H4 (cell line): ENCODE results near the gene BTLA. TPM values are rescaled to one million over a fixed set of nuclear protein-coding genes. Genes with fewer than 3 reads are reported as not detected.
"Not testable (repeated sequence)": the region's sequence is repeated elsewhere in the genome, so short reads cannot be mapped to it uniquely, and the experiment has no call there.

Experiments used
- DNase-seq: peaks from one replicate; pipeline ENCODE4 v3.0.0-alpha.2; 2015; ENCODE audit warnings: low spot score
- total RNA-seq: library from RNA; depleted of rRNA; stranded (reverse); fragments of >200 nt; shearing (Covaris generic); gene quantifications from 2 replicates; pipeline ENCODE4 v1.2.3, GENCODE V29; 2014

BTLA gene
- total RNA-seq, 1 experiment from 2014 or later, result not detected

DNA sequence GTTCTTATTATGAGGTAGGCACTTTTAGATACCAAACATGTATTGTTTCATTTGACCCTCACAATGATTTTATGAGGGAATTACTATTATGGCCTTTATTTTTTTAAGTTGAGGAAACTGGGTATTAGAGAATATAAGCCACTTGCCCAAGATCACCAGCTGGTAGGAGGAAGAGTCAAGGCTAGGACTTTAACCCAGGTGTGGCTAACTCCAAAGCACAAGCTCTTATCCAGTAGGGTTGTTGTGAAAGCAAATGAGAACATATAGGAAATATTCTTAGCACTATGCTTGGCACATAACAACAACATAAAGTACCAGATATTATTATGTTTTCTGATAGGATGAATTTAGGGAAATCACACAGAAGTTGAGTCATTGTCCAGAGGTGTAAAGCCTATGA is 7.9 kb downstream of the BTLA start:
- DNase-seq, result no peak

GRCh38 chr3:112489674-112490479 is 9.4 kb downstream of the BTLA start:
- DNase-seq, result no peak

DNA sequence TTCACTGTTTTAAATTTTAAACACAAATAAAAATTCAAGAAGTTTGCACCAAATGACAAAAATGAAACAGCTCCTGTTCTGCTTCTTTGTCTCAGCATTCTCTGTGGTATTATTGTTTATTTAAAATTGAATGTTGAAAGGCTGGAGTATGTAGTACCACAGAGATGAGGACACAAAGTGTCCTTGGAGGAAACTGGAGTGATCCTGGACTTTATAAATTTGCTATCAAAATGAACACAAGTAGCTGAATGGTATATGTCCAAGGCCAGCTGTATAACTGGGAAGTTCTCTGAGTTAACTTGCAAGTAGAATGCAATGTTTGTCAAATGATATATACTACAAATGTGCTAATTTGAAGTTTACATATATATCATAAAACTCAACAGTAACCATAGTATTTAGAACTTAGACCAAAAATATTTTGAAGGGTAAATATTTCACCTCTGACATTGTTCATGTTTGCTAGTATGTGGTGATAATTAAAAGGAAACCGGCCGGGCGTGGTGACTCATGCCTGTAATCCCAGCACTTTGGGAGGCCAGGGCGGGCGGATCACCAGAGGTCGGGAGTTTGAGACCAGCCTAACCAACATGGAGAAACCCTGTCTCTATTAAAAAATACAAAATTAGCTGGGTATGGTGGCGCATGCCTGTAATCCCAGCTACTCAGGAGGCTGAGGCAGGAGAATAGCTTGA is 12.3 kb downstream of the BTLA start:
- DNase-seq, result peak; percentile 54

- no peak for DNase-seq
Observed at GRCh38 chr3:112484352-112484751, 14.9 kb downstream of the BTLA start.

DNA sequence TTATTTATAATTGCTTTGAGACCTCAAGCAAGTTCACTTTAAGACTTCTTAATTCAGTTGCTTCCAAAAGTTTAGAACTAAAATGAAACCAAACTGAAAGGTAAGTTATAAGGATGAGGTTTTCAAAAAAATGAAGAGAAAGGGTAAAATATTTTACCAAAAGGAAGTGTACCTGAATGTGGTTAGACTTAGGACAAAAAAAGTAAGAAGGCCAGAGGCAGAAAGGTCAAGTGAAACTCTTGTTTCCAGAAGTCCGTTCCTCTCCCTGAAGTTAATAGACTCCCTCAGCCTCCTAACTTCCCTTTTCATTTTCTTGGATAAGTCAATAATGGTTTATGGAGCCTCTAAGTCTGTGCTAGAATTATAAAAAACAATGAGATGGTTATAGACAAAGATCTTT is 16.6 kb downstream of the BTLA start:
- DNase-seq, result no peak

DNA sequence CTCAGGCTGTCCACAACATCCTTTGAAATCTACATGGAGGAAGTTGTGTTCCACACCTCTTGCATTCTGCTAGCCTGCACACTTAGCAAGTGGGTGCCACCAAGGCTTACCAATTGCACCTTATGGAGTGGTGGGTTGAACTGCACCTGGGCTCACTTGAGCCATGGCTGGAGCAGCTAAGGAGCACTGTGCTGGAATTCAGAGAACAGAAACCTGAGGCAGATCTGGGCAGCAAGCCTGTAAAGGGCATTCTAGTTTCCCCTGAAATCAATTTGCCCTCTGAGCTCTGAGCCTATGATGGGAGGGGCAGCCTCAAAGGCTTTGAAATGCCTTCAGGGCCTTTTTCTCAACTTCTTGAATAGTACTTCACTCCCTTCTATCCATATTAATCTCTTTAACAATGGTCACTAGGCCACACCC is 18.0 kb downstream of the BTLA start:
- no peak for DNase-seq

DNA sequence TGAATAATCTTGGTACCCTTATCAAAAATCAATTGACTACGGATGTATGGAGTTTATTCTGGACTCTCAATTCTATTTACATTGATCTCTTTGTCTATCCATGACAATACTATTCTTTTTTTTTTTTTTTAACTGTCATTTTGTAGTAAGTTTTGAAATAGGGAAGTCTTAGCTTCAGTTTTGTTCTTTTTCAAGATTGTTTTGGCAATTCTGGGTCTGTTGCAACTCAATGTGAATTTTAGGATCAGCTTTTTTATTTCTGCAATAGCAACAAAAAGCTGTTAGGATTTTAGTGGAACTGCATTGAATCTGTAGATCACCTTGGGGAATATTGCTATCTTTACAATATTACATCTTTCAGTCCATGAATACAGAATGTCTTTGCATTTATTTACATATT is 21.4 kb downstream of the BTLA start:
- DNase-seq, result no peak

DNA sequence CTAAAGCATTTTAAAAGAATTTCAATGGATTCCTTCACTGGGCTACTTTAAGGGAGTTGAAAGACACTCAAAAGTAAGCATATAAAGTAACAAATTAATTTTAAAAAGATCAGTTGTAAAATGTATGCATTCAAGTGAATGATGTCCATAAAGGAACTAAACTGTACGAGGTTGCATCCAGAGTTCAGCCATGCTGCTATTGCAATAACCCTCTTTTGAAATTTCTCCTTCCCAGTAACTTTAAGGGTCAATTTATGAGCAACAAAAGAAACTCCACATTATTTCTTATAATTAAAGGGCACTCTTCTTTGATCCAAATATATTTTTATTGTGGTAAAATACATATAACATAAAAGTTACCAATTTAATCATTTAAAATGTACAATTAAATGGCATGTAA is 22.9 kb downstream of the BTLA start:
- no peak for DNase-seq

GRCh38 chr3:112474796-112475195 is 24.5 kb downstream of the BTLA start:
- no peak for DNase-seq

DNA sequence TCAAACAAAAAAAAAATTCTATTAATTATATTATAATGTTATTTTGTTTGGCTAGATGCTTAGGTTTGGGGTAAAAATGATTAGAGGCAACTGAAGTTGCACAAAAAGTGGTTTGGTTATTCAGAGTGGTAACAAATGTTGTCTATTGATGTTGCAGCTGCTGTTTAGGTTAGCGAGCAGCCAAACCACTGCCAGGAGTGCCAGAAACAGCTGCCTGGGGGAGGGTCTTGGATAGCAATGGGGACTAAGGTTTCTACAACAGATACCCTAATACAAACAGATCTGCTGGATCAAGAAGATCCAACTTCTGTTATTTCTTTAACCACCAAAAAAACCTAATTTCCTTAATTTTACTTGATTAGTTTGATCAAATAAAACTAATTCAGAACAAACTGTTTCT is 26.6 kb downstream of the BTLA start:
- no peak for DNase-seq

DNA sequence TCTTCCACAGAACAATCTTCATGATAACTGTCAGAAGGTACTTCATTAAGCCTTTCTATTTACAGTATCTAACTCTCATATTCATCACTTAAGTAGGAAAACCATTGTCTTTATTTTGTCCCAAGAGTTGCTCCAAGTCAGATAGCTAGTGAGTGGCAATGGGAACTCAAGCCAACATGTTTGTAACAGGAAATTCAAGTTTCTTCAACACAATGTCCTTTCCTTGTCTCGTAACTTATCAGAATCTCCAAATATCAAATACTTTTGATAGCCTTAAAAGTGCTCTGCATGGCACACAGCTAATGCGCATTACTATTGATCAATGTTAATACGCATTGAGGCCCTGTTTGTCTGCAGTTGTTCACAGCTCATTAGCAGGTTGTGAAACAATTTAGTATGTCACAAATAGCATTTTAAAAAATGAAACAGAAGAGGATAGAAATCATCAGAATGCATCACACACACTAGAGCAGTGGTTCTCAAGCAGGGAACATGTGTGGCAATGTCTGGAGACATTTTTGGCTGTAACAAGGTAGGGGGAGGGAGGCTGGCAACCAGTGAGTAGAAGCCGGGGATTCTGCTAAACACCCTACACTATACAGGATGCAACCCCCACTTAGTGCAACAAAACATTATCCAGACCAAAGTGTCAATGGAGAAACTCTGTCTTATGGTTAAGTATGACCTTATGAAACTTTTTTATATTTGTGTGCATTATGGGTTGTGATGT is 27.5 kb downstream of the BTLA start:
- no peak for DNase-seq

- DNase-seq, result no peak
Observed at GRCh38 chr3:112470788-112471187, 28.5 kb downstream of the BTLA start.

DNA sequence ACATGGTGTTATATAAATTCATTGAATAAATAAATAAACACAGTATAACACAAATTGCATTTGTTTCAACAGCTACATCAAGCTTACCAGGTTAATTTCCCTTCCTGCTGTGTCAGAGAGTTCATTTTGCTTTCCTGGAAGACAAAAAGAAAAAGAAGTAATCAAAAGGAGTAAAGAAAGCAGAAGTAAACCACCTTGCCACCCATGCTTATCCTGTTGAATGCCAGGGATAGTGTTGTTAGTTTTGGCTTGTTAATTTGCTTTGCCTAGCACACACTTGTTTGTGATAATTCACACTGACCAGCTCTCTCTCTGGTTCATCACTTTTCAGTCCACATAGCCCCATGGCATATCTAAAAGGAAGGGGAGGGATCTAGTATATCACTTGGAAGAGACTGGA is 29.6 kb downstream of the BTLA start:
- DNase-seq, result no peak

- DNase-seq, result no peak
Observed at GRCh38 chr3:112467539-112467938, 31.7 kb downstream of the BTLA start.

GRCh38 chr3:112466020-112466419 is 33.3 kb downstream of the BTLA start:
- DNase-seq, result no peak

DNA sequence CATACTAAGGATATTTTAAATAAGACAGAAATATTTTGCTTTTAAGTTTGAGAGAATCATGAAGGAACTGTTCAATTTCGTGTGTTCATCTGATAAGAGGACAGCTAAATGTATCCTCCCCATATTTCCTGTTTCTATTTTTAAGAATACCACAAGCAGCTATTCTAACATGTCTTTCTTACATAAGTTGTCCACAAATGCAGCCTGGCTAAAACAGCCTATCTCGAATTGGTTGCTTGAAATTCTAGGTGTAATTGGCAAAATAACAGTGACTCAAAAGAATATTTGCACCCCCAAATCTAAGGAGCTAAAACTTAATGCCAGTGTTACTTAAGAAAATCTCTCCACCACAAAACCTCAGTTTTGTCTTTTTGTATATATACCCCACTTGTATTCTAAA is 35.0 kb downstream of the BTLA start:
- DNase-seq, result no peak

DNA sequence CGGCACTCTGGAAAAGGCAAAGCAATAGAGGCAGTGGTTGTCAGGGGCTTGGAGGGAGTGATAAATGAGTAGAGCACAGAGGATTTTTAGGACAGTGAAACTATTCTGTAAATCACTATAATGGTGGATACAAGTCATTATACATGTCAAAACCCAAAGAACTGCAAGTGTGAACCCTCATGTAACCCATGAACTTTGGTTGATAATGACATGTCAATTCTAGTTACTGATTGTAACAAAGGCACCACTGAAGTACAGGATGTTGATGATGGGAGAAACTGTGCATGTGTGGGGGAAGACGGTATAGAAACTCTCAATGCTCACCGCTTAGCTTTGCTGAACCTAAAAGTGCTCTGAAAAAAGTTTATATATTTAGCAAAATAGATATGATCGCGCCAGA is 36.0 kb downstream of the BTLA start:
- DNase-seq, result no peak

DNA sequence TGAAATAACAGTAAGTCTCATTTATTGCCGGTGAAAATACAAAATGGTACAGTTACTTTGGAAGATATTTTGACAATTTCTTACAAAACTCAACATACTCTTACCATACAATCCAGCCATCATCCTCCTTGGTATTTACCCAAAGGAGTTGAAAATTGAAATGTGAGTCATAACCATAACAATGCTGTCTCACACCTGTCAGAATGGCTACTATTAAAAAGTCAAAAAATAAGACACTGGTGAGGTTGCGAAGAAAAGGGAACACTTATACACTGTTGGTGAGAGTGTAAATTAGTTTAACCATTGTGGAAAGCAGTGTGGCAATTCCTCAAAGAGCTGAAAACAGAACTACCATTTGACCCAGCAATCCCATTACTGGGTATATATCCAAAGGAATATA is 37.5 kb downstream of the BTLA start:
- DNase-seq, result not testable (repeated sequence)

GRCh38 chr3:112460519-112461195 is 38.6 kb downstream of the BTLA start:
- DNase-seq, result no peak

DNA sequence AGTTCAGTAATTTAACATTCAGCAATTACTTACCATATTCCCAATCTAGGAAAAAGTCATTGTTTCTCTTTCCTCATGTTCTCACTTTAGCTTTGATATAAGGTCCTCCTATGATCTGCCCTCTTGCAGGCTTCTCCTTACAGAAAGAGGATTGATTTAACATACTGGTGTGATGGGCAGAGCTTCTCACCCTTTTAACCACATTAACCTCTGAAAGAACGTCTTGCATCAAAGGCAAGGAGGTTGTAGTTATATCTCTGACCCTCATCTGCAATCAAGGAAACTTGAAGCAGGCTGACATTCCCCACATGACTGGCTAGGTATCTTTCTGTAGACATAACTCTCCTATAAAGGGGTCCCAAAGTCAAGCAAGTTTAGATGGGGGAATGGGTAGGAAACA is 39.5 kb downstream of the BTLA start:
- DNase-seq, result no peak

GRCh38 chr3:112456147-112456546 is 43.1 kb downstream of the BTLA start:
- no peak for DNase-seq

GRCh38 chr3:112448939-112449338 is 50.3 kb downstream of the BTLA start:
- DNase-seq, result no peak
